ENCODE data around the gene ZNF22.
A peak's percentile ranks its signal among the peaks of the same experiment; 100 is the strongest.
"Not testable (repeated sequence)": the region's sequence is repeated elsewhere in the genome, so short reads cannot be mapped to it uniquely, and the experiment has no call there.

ZNF22 gene

DNA sequence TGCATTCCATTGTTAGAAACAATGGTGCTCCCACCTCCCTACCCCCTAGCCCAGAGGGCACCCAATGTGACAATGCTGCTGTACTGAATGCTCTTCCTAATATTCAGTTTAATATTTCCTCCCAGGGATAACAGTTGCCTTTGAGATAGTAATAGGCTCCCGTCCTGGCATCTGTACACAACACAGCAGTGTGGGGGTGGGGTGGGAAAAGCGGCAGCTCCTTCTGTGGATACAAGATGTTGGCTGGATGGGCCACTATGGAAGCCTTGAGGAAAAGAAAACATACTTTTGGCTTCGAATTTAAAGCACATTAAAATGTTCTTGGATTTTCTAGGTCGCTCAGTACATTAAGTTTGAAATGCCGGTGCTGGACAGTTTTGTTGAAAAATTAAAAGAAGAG lies 9.2 kb upstream of the ZNF22 start:
- DNase-seq (ENCODE audit: low spot score), result no peak

GRCh38 chr10:44992070-44992731 lies 8.5 kb upstream of the ZNF22 start:
- DNase-seq (ENCODE audit: low spot score), result no peak

DNA sequence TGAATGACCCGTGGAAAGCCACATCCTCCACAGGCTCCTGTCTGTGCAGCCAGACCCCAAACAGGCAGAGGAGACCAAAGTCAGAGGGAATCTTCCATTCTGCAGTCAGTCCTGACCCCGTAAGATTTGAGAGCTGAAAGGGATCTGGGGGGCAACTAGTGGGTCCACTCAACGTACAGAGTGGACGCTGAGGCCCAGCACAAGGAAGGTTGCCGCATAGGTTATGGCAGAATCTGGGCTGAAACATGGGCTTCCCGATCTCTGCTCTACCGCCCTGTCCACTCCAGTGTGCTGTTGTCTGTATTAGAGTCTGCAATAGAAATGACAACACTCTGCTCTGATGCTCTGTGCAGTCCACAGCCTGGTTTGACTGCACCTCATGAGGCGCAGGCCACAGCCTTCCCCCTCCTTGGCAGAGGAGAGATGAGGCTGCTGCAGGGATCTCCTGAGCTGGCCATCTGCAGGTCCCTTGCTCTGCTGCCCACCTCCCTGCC lies 7.9 kb upstream of the ZNF22 start:
- no peak for DNase-seq (ENCODE audit: low spot score)

DNA sequence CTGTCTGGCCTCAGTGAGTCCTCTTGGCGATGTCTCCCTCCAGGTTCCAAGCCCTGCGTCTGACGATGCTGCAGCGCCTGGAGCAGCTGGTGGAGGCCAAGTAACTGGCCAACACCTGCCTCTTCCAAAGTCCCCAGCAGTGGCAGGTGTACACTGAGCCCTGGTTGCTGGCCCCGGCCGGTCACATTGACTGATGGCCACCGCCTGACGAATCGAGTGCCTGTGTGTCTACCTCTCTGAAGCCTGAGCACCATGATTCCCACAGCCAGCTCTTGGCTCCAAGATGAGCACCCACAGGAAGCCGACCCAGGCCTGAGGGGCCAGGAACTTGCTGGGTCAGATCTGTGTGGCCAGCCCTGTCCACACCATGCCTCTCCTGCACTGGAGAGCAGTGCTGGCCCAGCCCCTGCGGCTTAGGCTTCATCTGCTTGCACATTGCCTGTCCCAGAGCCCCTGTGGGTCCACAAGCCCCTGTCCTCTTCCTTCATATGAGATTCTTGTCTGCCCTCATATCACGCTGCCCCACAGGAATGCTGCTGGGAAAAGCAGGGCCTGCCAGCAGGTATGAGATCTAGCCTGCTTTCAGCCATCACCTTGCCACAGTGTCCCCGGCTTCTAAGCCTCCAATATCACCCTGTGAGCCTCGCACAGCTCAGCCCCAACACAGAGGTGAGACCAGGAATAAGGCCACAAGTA lies 7.3 kb upstream of the ZNF22 start:
- no peak for DNase-seq (ENCODE audit: low spot score)

- peak; percentile 39 for DNase-seq (ENCODE audit: low spot score)
Observed at GRCh38 chr10:44993922-44994751, 6.6 kb upstream of the ZNF22 start.

- DNase-seq (ENCODE audit: low spot score), result no peak
Observed at GRCh38 chr10:44994752-44995530, 5.8 kb upstream of the ZNF22 start.

DNA sequence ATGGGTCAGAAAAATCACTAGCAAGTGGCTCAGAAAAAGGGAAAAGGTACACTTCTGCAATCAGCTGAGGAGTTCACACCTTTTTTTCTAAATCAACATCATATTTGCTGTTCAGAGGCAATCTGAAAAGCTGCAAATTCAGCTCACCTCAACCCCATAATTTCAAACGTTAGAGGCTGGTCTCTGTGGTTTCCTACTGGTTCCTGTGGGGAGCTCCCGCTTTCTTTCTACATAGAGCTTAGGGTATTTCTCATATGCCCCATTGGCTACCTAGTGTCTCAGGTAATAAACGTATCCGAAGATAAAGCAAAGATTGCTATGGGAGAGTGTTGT lies 5.2 kb upstream of the ZNF22 start:
- DNase-seq (ENCODE audit: low spot score), result no peak

GRCh38 chr10:44995914-44996669 lies 4.6 kb upstream of the ZNF22 start:
- DNase-seq (ENCODE audit: low spot score), result peak; percentile 43

- no peak for DNase-seq (ENCODE audit: low spot score)
Observed at GRCh38 chr10:44997105-44997748, 3.5 kb upstream of the ZNF22 start.

DNA sequence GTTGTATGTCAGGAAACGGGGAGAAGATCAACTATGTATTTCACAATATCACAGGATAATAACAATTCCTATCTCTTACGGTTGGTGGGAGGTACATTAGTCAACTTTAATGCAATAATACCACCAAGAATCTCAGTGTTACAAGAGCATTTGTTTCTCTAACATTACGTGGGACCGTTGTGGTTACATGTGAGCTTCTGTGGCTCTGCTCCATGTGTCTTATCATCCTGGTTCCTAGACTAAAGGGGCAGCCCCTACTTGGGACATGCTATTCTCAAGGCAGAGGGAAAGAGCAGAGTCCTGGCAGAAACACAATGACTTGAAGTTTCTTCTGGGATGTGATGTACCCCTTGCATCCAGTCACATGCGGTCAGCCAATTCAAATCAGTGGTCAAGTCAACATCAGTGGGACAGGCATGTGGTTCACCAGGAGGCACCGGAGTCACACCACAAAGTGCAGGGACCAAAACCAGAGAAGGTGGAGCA lies 2.5 kb upstream of the ZNF22 start:
- DNase-seq (ENCODE audit: low spot score), result no peak

GRCh38 chr10:45000138-45000751 lies 478 bp upstream of the ZNF22 start:
- DNase-seq (ENCODE audit: low spot score), result peak; percentile 58

- peak; percentile 64 for DNase-seq (ENCODE audit: low spot score)
Observed at GRCh38 chr10:45001381-45002148, 842 bp downstream of the ZNF22 start.

GRCh38 chr10:45003432-45004000 lies 2.8 kb downstream of the ZNF22 start:
- no peak for DNase-seq (ENCODE audit: low spot score)

DNA sequence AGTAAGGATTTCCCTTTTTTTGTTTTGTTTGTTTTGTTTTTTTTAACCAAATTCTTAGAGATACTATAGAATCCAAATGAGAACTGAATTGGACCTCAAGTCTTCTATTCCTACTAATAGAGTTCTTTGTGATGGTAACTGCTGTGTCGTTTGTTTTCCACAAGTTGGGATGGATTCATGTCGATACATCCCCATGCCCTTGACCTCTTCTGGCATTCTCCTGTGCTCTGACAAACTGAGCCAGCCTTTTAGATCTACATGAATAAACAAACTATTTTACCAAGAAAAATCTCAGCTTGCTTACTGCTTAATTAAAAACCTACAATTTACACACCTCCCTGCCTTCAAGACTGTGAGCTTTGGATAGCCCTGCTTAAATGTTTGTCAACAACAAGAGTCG lies 3.9 kb downstream of the ZNF22 start:
- DNase-seq (ENCODE audit: low spot score), result no peak

- DNase-seq (ENCODE audit: low spot score), result no peak
Observed at GRCh38 chr10:45005284-45005683, 4.6 kb downstream of the ZNF22 start.

GRCh38 chr10:45006276-45007030 lies 5.7 kb downstream of the ZNF22 start:
- no peak for DNase-seq (ENCODE audit: low spot score)

DNA sequence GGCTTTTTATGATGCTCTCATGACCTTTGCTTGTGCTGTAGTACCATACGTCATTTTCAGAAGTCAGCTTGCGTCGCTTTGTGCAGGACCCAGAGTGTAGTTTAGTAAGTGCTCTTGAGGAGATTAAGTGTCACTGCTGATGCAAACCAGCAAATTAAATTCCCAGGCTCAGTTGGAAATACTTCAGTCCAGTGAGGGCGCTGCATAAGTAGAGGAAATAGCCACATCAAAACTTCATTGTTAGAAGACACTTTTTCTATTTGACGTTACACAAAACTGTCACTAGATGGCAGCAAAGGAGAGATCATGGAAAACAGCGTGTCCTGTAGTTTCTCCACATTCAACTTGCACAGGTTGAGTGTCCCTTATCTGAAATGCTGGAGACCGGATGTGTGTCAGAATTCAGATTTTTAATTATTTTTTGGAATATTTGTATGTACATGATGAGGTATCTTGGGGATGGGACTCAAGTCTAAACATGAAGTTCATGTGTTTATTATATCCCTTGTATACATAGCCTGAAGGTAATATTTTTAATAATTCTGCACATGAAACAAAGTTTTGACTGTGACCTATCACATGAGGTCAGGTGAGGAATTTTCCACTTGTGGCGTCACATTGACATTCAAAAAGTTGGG lies 7.9 kb downstream of the ZNF22 start:
- peak; percentile 74 for DNase-seq (ENCODE audit: low spot score)

DNA sequence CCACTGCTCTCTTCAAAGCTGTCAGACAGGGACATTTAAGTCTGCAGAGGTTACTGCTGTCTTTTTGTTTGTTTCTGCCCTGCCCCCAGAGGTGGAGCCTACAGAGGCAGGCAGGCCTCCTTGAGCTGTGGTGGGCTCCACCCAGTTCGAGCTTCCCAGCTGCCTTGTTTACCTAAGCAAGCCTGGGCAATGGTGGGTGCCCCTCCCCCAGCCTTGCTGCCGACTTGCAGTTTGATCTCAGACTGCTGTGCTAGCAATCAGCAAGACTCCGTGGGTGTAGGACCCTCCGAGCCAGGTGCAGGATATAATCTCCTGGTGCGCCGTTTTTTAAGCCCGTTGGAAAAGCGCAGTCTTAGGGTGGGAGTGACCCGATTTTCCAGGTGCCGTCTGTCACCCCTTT lies 13.8 kb downstream of the ZNF22 start:
- not testable (repeated sequence) for DNase-seq (ENCODE audit: low spot score)
